ENCODE data around the gene CINP.
"Not testable (repeated sequence)": the region's sequence is repeated elsewhere in the genome, so short reads cannot be mapped to it uniquely, and the experiment has no call there.

The CINP gene

DNA sequence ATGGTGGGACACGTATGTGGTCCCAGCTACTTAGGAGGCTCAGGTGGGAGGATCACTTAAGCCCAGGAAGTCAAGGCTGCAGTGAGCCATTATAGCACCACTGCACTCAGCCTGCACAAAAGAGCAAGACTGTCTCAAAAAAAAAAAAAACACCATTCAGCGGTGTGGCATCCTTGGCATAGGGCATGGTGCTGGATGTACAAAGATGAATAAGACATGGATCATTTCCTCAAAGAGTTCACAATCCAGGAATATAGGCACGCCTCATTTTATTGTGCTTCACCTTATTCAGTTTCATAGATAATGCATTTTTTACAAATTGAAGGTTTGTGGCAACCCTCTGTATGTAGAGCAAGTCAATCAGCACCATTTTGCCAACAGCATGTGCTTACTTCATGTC lies 6.4 kb downstream of the CINP start:
- DNase-seq (ENCODE audit: low read depth in 2 of 3, low spot score in 2 of 3): no peak

DNA sequence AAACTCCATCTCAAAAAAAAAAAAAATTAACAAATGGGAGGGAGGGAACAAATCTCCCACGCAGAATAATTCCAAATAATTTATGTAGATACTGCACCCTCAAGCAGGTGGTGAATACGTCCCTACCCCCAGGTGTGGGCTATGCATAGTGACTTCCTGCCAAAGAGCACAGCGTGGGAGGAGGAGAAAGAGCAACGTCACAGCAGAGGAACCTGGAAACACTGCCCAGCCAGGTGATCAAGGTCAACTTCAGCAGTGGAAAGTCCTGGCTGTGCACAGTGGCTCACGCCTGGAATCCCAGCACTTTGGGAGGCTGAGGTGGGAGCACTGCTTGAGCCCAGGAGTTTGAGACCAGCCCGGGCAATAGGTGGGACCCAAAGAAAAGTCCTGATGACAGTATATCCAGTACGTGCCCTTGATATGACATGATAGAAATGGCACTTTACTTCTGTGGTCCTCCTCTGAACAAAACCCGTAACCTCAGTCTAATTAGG lies 9.5 kb downstream of the CINP start:
- DNase-seq (ENCODE audit: low read depth in 2 of 3, low spot score in 2 of 3): no peak

DNA sequence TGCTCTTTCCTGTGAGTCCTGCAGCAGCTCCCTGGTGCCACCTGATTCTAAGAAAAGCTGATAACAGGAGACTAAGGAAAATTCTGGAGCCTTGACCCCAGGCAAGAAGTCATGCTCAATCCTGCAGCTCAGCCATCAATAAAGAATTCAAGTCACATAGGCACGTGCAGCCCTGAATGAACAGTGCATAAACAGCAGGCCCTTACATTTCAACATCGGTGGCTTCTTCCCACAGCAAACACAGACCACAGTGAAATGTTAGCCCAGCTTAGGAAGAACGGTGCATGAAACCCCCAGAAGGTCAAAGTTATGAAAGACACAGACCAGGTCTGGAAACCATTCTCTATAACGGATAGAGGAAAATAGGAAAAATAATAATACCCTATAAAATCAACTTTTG lies 10.5 kb downstream of the CINP start:
- DNase-seq (ENCODE audit: low read depth in 2 of 3, low spot score in 2 of 3): no peak

DNA sequence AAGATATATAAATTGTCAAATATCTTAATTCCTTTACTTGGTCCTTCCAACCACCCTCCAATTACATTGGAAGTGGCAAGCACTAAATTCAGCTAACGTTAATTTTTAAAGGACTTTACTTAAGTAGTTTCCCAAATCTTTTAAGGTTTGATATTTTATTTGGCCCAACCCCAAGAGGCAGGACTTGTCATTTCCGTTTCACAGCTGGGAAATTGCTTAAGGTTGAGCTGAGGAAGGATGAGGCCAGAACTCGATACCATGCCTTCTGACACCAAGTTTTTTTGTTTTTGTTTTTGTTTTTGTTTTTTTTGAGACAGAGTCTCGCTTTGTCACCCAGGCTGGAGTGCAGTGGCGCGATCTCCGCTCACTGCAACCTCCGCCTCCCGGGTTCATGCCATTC lies 11.1 kb downstream of the CINP start:
- not testable (repeated sequence) for DNase-seq (ENCODE audit: low read depth in 2 of 3, low spot score in 2 of 3)

DNA sequence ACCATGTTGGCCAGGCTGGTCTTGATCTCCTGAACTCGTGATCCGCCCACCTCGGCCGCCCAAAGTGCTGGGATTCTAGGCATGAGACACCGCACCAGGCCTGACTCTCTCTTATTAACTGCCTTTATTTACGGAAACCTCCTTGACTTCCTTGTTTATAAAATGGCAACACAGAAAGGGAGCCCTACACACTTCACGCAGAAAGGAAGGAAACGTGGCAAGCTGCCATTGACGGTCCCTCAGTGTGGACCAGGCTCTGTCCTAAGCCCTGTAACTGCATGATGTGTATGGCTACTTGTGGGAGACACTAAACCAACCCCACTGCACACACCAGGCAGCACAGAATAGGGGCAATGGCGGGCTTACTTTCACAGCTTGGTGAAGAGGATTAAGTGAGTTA lies 11.7 kb downstream of the CINP start:
- no peak for DNase-seq (ENCODE audit: low read depth in 2 of 3, low spot score in 2 of 3)

DNA sequence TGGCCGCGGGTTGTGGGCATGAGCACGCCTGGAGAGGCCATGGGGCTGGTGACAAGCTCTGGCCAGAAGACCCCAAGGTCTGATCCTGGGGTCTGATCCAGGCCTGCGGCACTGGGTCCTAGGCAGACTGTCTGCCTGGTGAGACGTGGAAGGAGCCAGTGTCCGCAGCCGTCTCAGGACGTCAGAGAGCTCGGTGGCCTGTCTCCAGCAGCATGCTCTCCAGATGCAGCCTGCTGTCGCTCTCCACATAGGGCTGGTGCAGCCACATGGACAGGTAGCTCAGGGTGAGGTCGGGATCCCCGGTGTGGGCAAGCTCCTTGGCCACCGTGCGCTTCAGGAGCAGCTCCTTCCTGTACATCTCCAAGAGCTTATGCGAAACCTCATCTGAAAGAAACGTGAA lies 14.3 kb downstream of the CINP start:
- no peak for DNase-seq (ENCODE audit: low read depth in 2 of 3, low spot score in 2 of 3)

DNA sequence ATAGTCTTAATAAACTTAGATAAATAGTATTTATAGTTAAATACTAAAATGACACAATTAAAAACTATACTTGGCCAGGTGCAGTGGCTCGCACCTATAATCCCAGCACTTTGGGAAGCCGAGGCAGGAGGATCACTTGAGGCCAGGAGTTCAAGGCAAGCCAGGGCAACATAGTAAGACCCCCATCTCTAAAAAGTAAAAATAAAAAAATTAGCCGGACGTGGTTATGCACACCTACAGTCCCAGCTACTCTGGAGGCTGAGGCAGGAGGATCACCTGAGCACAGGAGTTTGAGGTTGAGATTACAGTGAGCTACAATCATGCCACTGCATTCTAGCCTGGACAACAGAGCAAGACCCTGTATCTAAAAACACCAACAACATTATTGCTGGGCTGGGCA lies 16.0 kb downstream of the CINP start:
- no peak for DNase-seq (ENCODE audit: low read depth in 2 of 3, low spot score in 2 of 3)

DNA sequence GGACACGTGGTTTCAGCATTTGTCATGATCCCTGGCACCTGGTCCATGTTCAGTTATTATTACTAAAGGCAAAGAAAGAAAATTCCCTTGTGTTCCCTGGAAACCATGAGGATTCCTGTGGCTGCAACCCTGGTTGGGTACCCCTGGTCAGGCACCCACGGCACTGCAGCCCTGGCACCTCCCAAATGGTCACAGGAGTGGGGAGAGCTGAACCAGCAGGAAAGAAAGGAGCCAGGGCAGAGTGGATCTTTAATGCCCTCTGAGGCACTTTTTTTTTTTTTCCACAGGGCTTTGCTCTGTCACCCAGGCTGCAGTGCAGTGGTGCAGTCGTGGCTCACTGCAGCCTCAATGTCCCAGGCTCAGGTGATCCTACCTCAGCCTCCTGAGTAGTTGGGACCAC lies 17.5 kb downstream of the CINP start:
- no peak for DNase-seq (ENCODE audit: low read depth in 2 of 3, low spot score in 2 of 3)

DNA sequence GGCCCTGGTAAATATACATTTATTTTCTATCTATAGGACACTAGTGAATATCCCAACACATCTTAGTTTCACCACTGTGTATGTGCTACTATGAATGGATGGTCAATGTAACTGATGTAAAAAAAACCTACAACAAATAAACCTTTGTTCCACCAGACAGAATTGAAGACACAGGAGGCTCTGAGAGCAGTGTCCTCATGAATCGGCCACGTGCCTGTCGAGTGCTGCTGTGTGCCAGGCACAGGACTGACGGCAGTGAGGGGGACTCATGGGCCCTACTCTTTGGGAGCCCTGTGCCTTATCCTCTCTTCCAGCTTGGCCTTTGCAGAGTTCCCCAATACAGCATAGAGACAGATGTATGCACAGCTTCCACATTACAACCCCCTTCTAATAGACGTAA lies 18.2 kb downstream of the CINP start:
- no peak for DNase-seq (ENCODE audit: low read depth in 2 of 3, low spot score in 2 of 3)

DNA sequence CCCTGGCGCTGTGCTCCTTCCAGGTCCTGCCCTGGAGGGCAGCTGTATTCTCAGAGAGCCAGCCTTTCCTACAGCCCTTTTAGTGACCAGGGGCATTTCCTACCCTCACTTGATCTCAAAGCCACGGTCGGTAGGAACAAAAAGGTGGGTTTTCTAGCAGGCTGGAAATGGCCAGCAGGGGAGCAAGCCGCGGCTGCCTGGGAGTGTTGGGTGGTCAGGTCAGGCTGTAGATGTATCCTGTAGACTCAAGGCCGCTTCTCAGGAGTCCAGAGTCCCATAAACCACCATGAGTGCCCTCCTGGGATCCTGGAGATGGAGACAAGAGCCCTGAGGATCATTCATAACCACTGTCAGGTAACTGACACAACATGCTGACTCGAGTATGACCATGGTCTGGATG lies 18.6 kb downstream of the CINP start:
- DNase-seq (ENCODE audit: low read depth in 2 of 3, low spot score in 2 of 3): no peak

DNA sequence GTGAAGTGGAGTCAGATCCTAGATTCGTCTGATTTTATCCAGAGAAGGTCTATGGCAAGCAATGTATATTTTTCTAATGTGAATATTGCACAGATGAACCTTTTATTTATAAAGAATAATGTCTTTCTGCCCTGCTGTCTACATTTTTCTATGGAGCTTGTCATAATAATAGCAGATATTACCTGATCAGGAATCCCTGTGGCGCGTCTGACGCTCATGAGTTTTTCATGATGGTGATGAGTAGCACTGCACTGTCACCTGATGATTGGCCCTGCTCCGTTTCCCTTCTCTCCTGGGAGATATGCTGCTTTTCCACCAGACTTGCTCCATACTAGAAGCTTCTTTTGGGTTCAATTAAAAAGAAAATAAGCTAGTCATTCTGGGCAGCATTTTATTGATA lies 20.5 kb downstream of the CINP start:
- DNase-seq (ENCODE audit: low read depth in 2 of 3, low spot score in 2 of 3): no peak

DNA sequence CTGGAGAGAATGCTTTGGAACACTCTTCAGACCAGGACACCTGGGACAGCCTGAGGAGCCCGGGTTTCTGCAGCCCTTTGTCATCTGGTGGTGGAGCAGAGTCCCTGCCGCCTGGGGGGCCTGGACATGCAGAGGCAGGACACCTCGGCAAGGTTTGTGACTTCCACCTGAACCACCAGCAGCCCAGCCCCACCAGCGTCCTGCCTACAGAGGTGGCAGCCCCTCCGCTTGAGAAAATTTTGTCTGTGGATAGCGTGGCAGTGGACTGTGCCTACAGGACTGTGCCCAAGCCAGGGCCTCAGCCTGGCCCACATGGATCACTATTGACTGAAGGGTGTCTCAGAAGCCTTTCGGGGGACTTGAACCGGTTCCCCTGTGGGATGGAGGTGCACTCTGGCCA lies 21.1 kb downstream of the CINP start:
- DNase-seq (ENCODE audit: low read depth in 2 of 3, low spot score in 2 of 3): no peak

DNA sequence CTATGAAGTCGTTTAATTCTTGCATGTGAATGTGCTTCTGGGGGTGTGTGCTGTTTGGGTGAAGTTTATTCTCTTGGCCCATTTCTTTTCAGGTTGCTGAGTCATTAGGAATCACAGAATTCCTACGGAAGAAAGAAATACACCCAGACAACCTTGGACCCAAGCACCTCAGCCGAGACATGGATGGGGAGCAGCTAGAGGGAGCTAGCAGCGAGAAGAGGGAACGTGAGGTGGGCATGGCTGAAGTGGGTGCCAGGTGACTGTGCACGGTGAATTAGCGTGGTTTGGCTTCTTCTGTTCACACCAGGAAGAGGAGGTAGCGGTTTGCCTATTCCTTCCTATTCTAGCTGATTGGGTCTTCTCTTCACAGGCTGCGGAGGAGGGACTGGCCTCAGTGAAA lies 24.0 kb downstream of the CINP start:
- no peak for DNase-seq (ENCODE audit: low read depth in 2 of 3, low spot score in 2 of 3)

DNA sequence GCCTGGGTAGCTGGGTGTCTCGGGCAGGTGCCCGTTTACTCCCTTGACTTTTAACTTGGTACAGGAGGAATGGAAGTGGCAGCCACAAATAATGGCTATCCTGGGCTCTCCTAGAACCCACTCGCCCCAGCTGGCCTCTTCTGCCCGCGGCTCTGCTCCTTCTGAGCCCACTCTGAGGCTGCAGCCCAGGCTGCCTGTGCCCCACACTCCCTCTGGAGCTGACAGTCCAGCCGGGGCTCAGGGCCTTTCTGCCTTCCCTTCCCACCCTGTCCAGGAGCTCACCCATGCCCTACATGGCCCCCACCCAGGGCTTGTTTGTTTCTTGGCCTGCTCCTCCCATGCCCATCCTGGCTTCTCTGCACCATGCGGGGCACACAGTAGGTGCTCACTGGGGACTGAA lies 27.5 kb downstream of the CINP start:
- DNase-seq (ENCODE audit: low read depth in 2 of 3, low spot score in 2 of 3): no peak

DNA sequence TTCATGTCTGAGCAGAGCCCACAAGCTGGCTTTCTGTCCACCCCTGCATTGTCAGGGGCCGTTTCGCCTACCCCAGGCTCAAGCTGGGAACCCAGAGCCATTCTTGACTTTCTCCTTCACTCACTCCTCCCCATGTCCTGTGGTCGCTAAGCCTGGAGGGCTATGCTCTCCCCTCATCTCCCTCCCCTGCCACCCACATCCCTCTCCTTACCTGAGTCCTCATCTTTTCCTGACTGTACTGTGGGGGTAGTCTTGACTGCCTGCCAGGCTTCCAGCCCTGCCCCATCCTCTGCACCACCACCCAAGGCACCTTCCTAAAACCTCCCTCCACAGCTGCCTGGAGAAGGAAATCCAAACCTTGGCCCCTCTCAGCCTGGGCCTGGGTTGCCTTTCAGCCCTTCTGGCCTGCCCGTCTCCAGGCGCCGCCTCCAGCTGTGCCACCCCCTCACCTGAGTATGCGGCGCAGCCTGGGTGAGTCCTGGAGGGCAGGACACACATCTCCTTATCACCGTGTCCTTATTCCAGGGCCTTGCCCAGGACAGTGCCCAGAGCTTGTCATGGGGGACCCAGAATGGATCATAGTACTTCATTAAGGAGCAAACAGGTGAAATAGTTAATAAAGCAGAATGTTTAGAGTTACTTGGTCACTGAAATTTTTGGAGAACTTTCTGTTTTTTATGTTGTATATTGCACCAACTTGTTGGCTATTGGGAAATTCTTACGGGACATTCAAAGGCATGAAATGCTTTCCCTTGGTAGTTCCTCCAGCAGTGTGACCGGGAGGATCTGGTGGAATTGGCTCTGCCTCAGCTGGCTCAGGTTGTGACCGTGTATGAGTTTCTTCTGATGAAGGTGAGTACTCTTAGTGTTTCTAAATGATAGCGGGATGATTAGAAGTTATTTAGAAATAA lies 28.6 kb downstream of the CINP start:
- DNase-seq (ENCODE audit: low read depth in 2 of 3, low spot score in 2 of 3): no peak

DNA sequence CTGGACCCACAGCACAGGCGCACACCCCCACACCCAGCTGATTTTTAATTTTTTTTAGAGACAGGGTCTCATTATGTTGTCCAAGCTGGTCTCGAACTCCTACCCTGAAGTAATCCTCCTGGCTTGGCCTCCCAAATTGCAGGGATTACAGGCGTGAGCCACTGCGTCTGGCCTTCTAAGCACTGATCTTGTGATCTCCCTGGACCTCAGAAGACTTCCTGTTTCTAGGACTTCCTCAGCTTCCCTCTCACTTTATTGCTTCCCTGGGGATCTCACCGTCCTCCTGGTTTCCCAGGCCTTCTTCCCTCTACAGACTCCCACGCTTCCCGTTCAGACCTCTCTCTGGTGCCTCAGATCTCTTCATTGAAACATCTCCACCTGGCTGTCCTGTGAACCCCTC lies 29.3 kb downstream of the CINP start:
- no peak for DNase-seq (ENCODE audit: low read depth in 2 of 3, low spot score in 2 of 3)

DNA sequence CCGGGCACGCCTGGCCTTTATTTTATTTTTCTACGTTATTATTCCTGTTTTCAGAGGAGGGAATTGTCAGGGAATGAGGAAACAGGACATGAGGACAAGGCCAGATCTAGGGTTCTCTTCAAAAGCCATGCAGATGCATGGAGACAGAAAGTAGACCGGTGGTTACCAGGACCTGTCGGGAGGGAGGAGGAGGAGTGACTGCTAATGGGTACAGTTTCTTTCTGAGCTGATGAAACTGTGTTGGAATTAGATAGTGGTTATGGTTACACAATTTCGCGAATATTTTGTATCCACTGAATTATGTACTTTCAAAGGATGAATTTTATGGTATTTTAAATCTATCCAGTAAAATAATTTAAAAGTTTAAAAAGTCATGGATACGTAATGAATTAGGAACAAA lies 31.9 kb downstream of the CINP start:
- no peak for DNase-seq (ENCODE audit: low read depth in 2 of 3, low spot score in 2 of 3)

DNA sequence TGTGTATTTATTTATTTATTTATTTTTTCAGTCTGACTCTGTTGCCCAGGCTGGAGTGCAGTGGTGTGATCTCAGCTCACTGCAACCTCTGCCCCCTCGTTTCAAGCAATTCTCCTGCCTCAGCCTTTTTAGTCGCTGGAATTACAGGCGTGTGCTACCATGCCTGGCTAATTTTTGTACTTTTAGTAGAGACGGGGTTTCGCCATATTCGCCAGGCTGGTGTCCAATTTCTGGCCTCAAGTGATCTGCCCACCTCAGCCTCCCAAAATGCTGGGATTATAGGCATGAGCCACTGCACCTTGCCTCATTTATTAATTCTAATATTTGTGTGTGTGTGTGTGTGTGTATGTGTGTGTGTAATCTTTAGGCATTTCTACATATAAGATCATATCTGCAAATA lies 33.3 kb downstream of the CINP start:
- DNase-seq (ENCODE audit: low read depth in 2 of 3, low spot score in 2 of 3): not testable (repeated sequence)

DNA sequence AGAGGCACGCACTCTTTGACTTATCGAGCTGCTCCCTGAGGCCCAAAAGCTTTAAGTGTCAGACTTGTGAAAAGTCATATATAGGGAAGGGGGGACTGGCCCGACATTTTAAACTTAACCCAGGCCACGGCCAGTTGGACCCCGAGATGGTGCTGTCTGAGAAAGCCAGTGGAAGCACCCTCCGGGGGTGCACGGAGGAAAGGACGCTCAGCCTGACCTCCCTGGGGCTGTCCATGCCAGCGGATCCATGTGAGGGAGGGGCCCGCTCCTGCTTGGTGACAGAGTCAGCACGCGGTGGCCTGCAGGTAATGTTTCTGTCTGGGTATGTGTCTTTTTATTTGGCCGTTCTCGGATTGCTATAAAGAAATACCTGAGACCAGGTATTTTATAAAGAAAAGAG lies 36.1 kb downstream of the CINP start:
- DNase-seq (ENCODE audit: low read depth in 2 of 3, low spot score in 2 of 3): no peak

DNA sequence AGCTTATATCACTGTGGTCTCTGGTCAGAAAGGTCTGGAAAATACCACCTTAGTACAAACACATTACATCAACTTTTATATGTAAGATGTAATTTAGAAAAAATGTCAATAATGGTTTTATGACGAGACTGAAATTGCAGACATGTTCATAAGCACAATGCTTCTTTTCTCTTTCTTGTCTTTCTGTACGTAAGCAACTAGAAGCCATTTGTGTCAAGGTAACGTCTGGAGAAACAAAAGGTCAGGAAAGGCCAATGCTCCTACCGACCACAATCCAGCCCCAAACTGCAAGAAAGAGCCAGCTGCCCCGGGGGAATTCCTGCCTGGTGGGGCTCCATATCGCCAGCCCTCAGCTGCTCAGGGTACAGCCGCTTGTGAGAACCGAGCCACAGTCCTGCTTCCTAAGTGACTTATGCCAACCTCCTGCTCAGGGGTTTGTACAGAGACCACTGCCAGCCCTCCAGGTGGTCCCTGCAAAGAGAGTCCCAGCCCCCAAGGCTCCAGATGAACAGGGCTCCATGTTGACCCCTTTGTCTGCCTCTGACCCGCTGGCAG lies 36.8 kb downstream of the CINP start:
- DNase-seq (ENCODE audit: low read depth in 2 of 3, low spot score in 2 of 3): no peak

DNA sequence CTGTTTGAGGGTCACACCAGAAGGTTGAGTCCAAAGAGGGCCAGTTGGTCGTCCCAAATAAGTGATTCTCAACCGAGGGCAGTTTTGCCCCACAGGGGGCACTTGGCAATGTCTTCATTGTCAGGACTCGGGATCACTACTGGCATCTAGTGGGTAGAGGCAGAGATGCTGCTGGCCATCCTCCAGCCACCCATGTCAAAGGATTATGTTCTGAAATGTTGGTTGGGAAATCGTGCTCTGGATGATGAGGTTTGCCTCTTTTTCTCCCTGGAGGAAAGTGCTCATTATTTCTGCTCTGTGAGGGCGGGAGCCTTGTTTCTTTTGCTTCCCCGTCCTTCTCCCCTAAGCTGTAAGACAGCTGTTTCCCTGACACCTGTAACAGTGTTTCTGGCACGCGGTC lies 39.6 kb downstream of the CINP start:
- DNase-seq (ENCODE audit: low read depth in 2 of 3, low spot score in 2 of 3): no peak

DNA sequence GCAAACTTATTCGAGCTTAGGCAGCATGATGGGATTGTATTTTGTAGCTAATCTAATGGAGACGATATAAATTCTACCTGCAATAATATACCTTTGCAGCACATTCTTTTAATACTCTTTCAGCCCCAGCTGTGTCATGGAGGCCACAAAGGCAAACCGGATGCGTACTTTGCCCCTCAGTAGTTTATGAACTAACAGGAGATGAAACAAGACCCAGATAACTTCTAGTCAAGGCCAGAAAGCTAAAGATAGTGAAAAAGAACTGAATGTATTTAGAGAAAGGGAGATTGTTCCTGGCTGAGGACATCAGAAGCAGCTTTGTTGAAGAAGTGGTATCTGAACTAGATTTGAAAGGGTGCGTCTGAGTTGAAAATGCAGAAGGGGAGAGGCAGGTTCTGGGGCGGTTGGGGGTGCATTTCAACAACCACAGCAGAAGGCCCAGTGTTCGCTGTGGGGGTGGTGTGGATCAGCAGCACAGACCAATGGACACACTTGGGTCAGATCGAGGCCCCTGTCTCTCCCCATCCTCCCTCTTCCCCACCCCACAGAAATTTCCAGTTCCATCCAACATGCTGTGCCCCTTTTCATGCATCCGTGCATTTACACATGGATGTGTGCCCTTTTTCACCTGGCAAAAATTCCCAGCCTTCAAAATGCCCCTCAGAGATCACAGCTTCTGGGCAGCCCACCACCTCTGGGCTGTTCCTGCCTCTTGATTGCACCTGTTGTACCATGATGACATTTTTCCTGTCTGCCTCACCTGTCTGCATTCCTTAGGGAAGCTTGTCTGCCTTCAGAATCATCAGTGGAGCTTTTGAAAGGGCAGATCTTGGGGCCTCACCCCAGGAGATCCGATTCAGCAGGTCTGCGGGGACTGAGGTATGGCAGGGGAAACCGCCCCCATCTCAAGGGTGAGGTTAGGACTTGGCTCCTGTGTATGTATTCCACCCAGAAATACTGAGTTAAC lies 41.0 kb downstream of the CINP start:
- DNase-seq (ENCODE audit: low read depth in 2 of 3, low spot score in 2 of 3): no peak
